Measurements from ENCODE around the gene SNRPF. TPM values are rescaled to one million over a fixed set of nuclear protein-coding genes. Genes with fewer than 3 reads are reported as not detected.

SNRPF gene
- total RNA-seq, 1 experiment from 2014 or later, result 46.9 TPM

GRCh38 chr12:95870897-95871296 lies 12.1 kb downstream of the SNRPF start:
- ChIA-PET CTCF (interaction anchor here (0.6 to 0.7 kb wide), 2 partner anchors 131 to 296 kb away, joined by 3 read pairs; no protein-coding TSS in a partner anchor), POLR2A (interaction anchor here (0.6 to 2.6 kb wide), 2 partner anchors 11 to 398 kb away, joined by 3 to 12 read pairs; partner anchors contain the start of gene SNRPF)
- intact Hi-C loops (cut with micrococcal nuclease), result no loop called here
- Mint-ChIP-seq H3K36me3 (ENCODE audit: insufficient read depth, unreplicated experiment) (peaks cover 24% of the 10 kb centered on the region), H3K4me3 (ENCODE audit: unreplicated experiment) (no peak overlapping the region), H3K27ac (ENCODE audit: low read depth, unreplicated experiment) (no peak overlapping the region), H3K4me1 (ENCODE audit: insufficient read depth, unreplicated experiment) (no peaks in the 10 kb centered on the region), H3K9me3 (ENCODE audit: unreplicated experiment) (no peaks in the 10 kb centered on the region), H3K27me3 (ENCODE audit: insufficient read depth, unreplicated experiment) (no peaks in the 10 kb centered on the region)
- no peak for DNase-seq (ENCODE audit: unreplicated experiment)
- TF ChIP-seq CTCF (IDR thresholded peaks at IDR 0.05; ENCODE audit: unreplicated experiment), result no peak
- BruUV-seq (replicated peaks), result no TSS peak

- no TSS peak for BruUV-seq (replicated peaks)
- POLR2A ChIA-PET, result no interaction called here
- DNase-seq (ENCODE audit: unreplicated experiment), result no peak
These were observed 15.7 kb downstream of the SNRPF start for GRCh38 chr12:95874452-95874851.

GRCh38 chr12:95877622-95878021 lies 18.9 kb downstream of the SNRPF start:
- Mint-ChIP-seq H3K36me3 (ENCODE audit: insufficient read depth, unreplicated experiment) (no peaks in the 10 kb centered on the region), H3K4me3 (ENCODE audit: unreplicated experiment) (no peak overlapping the region), H3K27me3 (ENCODE audit: insufficient read depth, unreplicated experiment) (no peaks in the 10 kb centered on the region), H3K9me3 (ENCODE audit: unreplicated experiment) (no peaks in the 10 kb centered on the region), H3K27ac (ENCODE audit: low read depth, unreplicated experiment) (no peak overlapping the region), H3K4me1 (ENCODE audit: insufficient read depth, unreplicated experiment) (no peaks in the 10 kb centered on the region)
- CTCF ChIA-PET, result no interaction called here
- DNase-seq (ENCODE audit: unreplicated experiment), result no peak
- POLR2A ChIA-PET, result interaction anchor here (1.0 to 1.5 kb wide), 2 partner anchors 19 to 158 kb away, joined by 3 read pairs; partner anchors contain the start of genes LTA4H and SNRPF
- TF ChIP-seq CTCF (IDR thresholded peaks at IDR 0.05; ENCODE audit: unreplicated experiment), result no peak
- intact Hi-C loops (cut with micrococcal nuclease), result no loop called here
- BruUV-seq (replicated peaks), result no TSS peak

More at GRCh38 chr12:95874452-95874851, 15.7 kb downstream of the SNRPF start:
- Mint-ChIP-seq H3K27ac (ENCODE audit: low read depth, unreplicated experiment) (no peak overlapping the region), H3K27me3 (ENCODE audit: insufficient read depth, unreplicated experiment) (no peaks in the 10 kb centered on the region), H3K36me3 (ENCODE audit: insufficient read depth, unreplicated experiment) (no peaks in the 10 kb centered on the region), H3K4me1 (ENCODE audit: insufficient read depth, unreplicated experiment) (no peaks in the 10 kb centered on the region), H3K9me3 (ENCODE audit: unreplicated experiment) (no peaks in the 10 kb centered on the region), H3K4me3 (ENCODE audit: unreplicated experiment) (no peak overlapping the region)
- intact Hi-C loops (cut with micrococcal nuclease), result no loop called here
- CTCF ChIA-PET, result no interaction called here
- no peak for TF ChIP-seq CTCF (IDR thresholded peaks at IDR 0.05; ENCODE audit: unreplicated experiment)

- DNase-seq (ENCODE audit: unreplicated experiment), result no peak
- Mint-ChIP-seq H3K27me3 (ENCODE audit: insufficient read depth, unreplicated experiment) (no peaks in the 10 kb centered on the region), H3K36me3 (ENCODE audit: insufficient read depth, unreplicated experiment) (no peaks in the 10 kb centered on the region), H3K4me3 (ENCODE audit: unreplicated experiment) (no peak overlapping the region), H3K9me3 (ENCODE audit: unreplicated experiment) (no peaks in the 10 kb centered on the region), H3K4me1 (ENCODE audit: insufficient read depth, unreplicated experiment) (no peaks in the 10 kb centered on the region), H3K27ac (ENCODE audit: low read depth, unreplicated experiment) (no peak overlapping the region)
- BruUV-seq (replicated peaks), result no TSS peak
- ChIA-PET POLR2A (no interaction called here), CTCF (no interaction called here)
- intact Hi-C loops (cut with micrococcal nuclease), result no loop called here
- no peak for TF ChIP-seq CTCF (IDR thresholded peaks at IDR 0.05; ENCODE audit: unreplicated experiment)
These were observed 22.1 kb downstream of the SNRPF start for GRCh38 chr12:95880895-95881294.
